ENCODE results near the gene LIPE.

- TF ChIP-seq OSR1 (CRISPR knock-in tag; IDR thresholded peaks at IDR 0.05) (no peak), ZFP30 (CRISPR knock-in tag; IDR thresholded peaks at IDR 0.05) (no peak), ARNTL (CRISPR knock-in tag; IDR thresholded peaks at IDR 0.05; ENCODE audit: borderline replicate concordance, low read depth) (no peak)
These were observed 23.2 kb upstream of the LIPE start for GRCh38 chr19:42450314-42450934.
